GM18519 (cell line): Measurements from ENCODE around the gene RER1.

Source experiments
- ATAC-seq: cut with Tn5 transposase; IDR thresholded peaks from one replicate; pipeline ENCODE4 v1.9.1; 2021; ENCODE audit warnings: mild to moderate bottlenecking, moderate library complexity; ENCODE audit not compliant: unreplicated experiment, low FRiP score

Gene RER1

GRCh38 chr1:2375246-2375922 lies 16.3 kb upstream of the RER1 start:
- ATAC-seq: no peak

DNA sequence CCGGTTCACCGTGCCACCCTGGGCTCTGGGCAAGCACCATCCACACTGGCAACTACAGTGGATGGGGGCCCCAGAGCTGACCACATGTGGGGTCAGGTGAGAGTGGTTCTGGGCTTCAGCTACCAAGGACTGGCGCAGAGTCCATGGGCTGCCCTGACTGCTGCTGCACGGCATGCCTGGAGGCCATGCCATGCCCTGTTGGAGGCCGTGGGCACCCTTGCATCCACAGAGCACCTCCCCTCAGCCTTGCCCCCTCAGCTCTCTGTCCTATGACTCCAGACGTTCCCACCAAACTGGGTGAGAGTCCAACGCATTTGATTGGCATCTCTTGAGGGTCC lies 15.7 kb upstream of the RER1 start:
- no peak for ATAC-seq

GRCh38 chr1:2376261-2376741 lies 15.3 kb upstream of the RER1 start:
- no peak for ATAC-seq

- ATAC-seq: no peak
Measured at GRCh38 chr1:2376931-2377672, 14.5 kb upstream of the RER1 start.

DNA sequence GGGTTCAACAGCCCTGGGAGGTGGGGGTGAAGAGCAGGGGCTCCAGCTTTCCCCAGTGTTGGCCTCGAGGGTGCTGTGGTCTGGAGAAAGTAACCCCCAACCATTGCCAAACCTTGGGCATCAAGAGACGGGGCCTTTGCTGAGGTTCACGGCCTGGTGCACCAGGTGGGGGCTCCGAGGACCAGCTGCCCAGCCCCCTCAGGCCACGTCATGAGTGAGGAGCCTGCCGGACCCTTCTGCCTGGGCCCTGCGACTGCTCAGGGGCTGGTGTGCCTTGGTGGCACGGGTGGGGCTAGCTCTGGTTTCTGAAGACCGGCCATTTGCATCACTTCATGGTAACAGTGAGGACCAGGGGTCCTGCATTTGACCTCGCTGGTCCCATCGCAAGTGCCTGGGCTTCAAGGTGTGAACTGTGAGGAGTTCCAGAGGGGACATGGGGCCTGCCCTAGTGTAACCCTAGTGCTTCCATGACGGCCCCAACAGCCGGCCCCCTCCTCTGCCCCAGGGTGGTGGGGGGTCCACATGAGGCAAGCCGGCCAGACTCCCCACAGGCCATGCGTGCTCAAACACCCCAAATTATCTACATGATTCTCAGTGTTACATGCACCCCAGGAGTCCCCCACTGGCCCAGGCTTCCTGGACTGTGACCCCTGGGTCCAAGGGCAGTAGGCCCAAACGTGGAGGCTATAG lies 13.7 kb upstream of the RER1 start:
- ATAC-seq: no peak

GRCh38 chr1:2378441-2378851 lies 13.2 kb upstream of the RER1 start:
- no peak for ATAC-seq

DNA sequence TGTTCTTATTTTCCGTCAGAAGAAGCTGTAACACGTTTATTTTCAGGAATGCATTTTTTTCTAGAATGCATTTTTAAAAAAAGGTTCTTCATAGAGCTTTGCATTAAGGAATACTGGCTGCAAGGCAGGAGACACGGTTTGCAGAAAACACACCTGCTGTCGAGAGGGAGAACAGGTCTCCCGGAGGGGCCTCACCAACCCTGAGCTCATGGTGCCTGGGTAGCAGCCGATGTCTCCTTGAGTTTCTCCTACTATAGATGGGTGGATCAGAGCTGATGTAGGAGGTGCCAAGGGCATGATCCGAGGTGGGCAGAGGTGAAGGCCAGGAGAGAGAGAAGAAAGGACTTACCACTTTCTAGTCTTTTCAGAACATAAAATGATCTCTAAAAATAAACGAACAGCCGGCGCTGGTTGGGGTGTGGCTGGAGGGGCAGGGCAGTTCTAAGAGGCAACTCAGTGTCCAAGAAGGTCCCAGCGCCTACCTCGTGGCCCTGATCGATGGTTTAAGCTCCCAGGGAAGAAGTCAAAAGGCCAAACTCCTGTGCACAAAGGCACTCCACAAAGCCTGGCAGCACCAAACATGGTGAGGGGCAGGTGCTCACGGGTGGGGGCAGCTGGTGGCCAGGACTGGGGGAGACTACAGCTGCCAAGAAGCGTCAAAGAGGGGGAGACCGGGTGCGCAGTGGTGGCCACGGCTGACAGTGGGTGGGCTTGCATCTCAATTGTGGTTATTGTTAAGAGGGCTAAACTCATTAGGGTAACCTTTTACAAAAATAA lies 12.5 kb upstream of the RER1 start:
- no peak for ATAC-seq

DNA sequence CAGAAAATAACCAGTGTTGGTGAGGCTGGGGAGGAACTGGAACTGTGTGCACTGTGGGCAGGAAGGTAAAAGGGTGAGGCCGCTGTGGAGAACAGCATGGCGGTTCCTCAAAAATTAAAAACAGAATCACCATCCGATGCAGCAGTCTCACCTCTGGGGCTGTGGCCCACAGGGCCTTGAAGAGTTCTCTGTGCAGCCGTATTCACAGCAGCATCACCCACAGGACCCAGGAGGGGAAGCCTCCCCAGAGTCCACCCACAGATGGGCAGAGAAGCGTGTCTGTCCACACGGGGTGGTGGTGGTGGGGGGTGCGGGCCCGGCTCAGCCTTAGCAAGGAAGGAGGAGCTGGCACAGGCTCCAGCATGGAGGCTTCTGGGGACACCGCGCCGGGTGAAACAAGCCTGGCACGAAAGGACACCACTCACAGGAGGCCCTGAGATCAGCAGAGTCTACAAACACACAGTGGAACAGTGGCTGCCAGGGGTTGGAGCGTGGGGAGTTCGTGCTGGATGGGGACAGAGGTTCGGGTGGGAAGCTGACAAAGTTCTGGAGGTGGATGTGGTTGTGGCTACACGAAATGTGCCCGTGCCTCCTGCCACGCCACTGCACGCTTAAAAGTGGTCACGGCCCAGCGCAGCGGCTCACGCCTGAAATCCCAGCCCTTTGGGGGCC lies 11.8 kb upstream of the RER1 start:
- no peak for ATAC-seq

DNA sequence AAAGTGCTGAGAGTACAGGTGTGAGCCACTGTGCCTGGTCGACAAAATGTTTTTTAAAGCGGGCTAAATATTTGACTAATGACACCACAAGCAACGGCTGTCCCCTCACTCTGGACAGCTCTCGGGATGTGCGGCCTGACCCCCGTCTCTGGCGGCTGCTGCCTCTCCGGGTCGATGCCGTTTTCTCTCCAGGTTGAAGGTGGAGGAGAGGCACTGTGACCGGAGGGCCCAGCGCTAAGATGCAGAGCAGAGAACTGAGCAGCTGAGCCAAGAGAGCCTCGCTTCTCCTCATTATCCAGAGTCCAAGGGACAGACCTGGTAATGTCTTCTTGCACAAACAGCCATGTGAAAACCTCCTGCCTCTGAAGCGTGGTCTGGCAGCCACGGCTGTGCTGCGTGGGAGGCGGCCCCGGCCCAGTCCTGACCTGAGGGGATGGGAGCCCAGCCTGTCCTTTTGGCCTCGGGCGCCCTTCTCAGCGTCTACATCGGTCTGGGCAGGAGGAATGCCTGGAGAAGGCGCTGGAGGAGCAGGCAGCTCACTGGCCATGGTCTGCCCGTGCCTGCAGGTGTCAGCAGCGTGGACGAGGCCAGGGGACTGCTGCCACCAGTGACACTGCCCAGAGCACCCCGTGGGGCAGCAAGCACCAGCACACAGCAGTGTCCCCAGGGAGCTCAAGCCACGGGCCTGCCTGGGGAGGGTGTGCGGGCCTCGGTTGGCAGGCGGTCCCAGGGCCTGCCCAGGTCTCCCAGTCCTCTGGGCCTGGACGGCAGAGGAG lies 10.6 kb upstream of the RER1 start:
- ATAC-seq: no peak

DNA sequence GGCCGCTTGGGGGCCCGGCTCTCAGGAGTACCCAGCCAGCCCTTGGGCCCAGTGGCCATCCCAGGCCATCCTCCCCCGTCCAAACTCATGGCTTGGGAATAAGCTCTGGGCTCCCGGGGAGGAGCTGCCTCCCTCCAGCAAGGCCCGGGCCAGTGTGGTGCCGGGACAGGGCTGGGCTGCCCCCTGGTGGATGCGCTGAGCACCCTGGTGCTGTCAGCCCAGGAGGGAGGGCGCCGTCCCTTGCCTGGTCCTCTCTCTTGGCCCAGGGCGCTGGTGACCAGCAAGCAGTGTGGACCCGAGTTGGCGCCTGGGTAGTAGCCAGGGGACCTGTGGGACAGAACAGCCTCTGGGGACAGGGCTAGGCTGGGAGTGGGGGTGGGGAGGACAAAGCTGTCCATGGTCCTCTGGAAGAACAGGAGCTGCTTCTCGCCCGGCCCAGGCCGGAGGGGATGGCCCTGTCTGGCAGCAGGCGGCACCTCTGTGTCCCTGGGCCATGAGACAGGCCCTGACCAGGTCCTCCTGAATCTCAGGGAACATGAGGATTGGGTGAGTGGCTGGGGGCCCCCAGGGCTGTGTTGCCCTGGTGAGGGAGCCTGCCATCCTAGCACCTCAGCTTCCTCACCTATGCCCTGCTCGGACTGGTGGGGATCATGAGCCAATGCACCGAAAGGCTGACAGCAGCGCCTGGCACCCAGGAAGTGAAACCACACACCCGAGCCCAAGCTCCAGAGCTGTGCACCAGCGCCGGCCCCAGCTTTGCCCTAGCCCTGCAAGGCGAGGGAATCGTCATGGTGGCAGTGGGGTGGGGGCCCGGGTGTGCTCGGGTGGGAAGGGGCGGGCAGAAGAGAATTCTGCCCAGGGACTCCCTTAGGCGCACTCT lies 9.7 kb upstream of the RER1 start:
- no peak for ATAC-seq

- ATAC-seq: no peak
Measured at GRCh38 chr1:2382621-2383361, 8.8 kb upstream of the RER1 start.

GRCh38 chr1:2383576-2383975 lies 8.1 kb upstream of the RER1 start:
- no peak for ATAC-seq

DNA sequence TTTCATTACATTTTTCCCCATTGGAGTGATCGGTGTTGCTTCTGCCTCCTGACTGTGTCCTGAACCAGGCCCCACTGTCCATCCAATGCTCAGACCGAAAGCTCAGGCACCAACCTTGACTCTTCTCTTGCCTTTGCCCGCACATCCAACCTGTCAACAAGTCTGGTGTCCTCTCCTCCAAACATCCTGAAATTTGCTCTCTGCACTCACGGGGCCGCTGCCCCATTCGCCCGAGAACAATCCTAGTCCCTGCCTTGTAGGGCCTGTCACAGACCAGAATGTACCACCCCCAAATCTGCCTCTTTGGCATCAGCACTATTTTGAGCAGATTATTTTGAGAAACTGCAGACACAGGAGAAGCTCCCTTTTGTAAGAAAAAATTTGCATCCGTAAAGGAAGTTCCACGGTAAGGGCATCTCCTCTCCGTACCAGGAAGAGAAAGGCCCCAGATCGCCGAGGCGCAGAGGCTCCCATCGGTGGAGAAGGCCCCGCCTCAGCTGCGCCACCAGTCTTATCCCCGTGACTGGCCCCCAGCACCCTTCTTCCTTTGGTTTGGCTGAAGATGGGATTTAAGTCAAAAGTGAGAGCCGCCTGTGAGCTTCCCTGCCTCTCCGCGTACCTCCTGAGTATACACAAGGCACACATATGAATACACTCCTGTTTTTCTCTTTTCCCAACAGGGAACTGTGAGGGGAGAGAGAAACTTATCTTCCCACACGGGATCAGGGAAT lies 7.3 kb upstream of the RER1 start:
- ATAC-seq: no peak

GRCh38 chr1:2384941-2385481 lies 6.6 kb upstream of the RER1 start:
- ATAC-seq: no peak

- ATAC-seq: no peak
Measured at GRCh38 chr1:2385606-2386280, 5.9 kb upstream of the RER1 start.
